Choroid plexus epithelial cell (primary cell): ENCODE results near the gene TMEM86A.

Experiments
- DNase-seq: peaks from one replicate; pipeline ENCODE4 v3.0.0-alpha.2; 2010; ENCODE audit warnings: low read depth
- H3K4me3 ChIP-seq: 2 replicates; pipeline ENCODE4 v1.5.1; 2011; ENCODE audit warnings: low read depth, mild to moderate bottlenecking, control low read depth, low read length, moderate library complexity
- CTCF ChIP-seq: conservative IDR thresholded peaks from 2 replicates; pipeline ENCODE4 v1.5.1; 2011; ENCODE audit warnings: low read depth, mild to moderate bottlenecking, control low read depth, inconsistent platforms, low read length, moderate library complexity

The TMEM86A gene

GRCh38 chr11:18692941-18693760 is 5.4 kb upstream of the TMEM86A start:
- no peak for TF ChIP-seq CTCF
- DNase-seq, result no peak
- no peak overlapping the region for H3K4me3 ChIP-seq

- H3K4me3 ChIP-seq, result no peak overlapping the region
- DNase-seq, result peak; percentile 54
- TF ChIP-seq CTCF, result no peak
Measured at GRCh38 chr11:18696638-18697225, 1.8 kb upstream of the TMEM86A start.

GRCh38 chr11:18697576-18697975 is 1.0 kb upstream of the TMEM86A start:
- DNase-seq, result no peak
- no peak for TF ChIP-seq CTCF
- no peak overlapping the region for H3K4me3 ChIP-seq

- peak; percentile 5 for DNase-seq
- TF ChIP-seq CTCF, result no peak
- H3K4me3 ChIP-seq, result peak overlapping the region; percentile 65
Measured at GRCh38 chr11:18699269-18699596, 654 bp downstream of the TMEM86A start.

- TF ChIP-seq CTCF, result no peak
- H3K4me3 ChIP-seq, result no peak overlapping the region
- peak; percentile 21 for DNase-seq
Measured at GRCh38 chr11:18699848-18700261, 1.3 kb downstream of the TMEM86A start.

- H3K4me3 ChIP-seq, result no peak overlapping the region
- DNase-seq, result peak; percentile 69
- TF ChIP-seq CTCF, result no peak
Measured at GRCh38 chr11:18700375-18700774, 1.8 kb downstream of the TMEM86A start.

GRCh38 chr11:18700872-18701271 is 2.3 kb downstream of the TMEM86A start:
- no peak for TF ChIP-seq CTCF
- H3K4me3 ChIP-seq, result no peak overlapping the region
- no peak for DNase-seq
